HT1080 (cell line): Measurements from ENCODE around the gene TRUB1. TPM values are rescaled to one million over a fixed set of nuclear protein-coding genes. Genes with fewer than 3 reads are reported as not detected.

Source experiments
- DNase-seq: peaks from one replicate; pipeline ENCODE4 v3.0.0-alpha.2; 2015; ENCODE audit warnings: low read depth
- total RNA-seq: library from RNA; depleted of rRNA; stranded (reverse); fragments of >200 nt; shearing (Covaris generic); gene quantifications from 2 replicates; pipeline ENCODE4 v1.2.3, GENCODE V29; 2014

The TRUB1 gene
- total RNA-seq, 1 experiment from 2014 or later, result 17.6 TPM

GRCh38 chr10:114974625-114975024 is 36.6 kb downstream of the TRUB1 start:
- DNase-seq, result no peak

- no peak for DNase-seq
These were observed 37.1 kb downstream of the TRUB1 start for GRCh38 chr10:114975091-114975490.

GRCh38 chr10:114982989-114983388 is 45.0 kb downstream of the TRUB1 start:
- no peak for DNase-seq

GRCh38 chr10:114987995-114988394 is 50.0 kb downstream of the TRUB1 start:
- no peak for DNase-seq

- DNase-seq, result no peak
These were observed 52.6 kb downstream of the TRUB1 start for GRCh38 chr10:114990586-114990985.

GRCh38 chr10:114990991-114991390 is 53.0 kb downstream of the TRUB1 start:
- no peak for DNase-seq

- no peak for DNase-seq
These were observed 54.3 kb downstream of the TRUB1 start for GRCh38 chr10:114992189-114992775.

- DNase-seq, result peak; percentile 13
These were observed 57.7 kb downstream of the TRUB1 start for GRCh38 chr10:114995468-114996247.

GRCh38 chr10:114996542-114996941 is 58.5 kb downstream of the TRUB1 start:
- no peak for DNase-seq

- DNase-seq, result no peak
These were observed 61.0 kb downstream of the TRUB1 start for GRCh38 chr10:114998993-114999392.

- DNase-seq, result peak; percentile 14
These were observed 63.7 kb downstream of the TRUB1 start for GRCh38 chr10:115001506-115002381.

- no peak for DNase-seq
These were observed 65.4 kb downstream of the TRUB1 start for GRCh38 chr10:115003396-115003795.

- DNase-seq, result no peak
These were observed 66.4 kb downstream of the TRUB1 start for GRCh38 chr10:115004236-115004862.

- no peak for DNase-seq
These were observed 67.8 kb downstream of the TRUB1 start for GRCh38 chr10:115005771-115006170.

- DNase-seq, result no peak
These were observed 80.4 kb downstream of the TRUB1 start for GRCh38 chr10:115018185-115018931.

GRCh38 chr10:115020449-115020848 is 82.5 kb downstream of the TRUB1 start:
- DNase-seq, result no peak

GRCh38 chr10:115022733-115023132 is 84.7 kb downstream of the TRUB1 start:
- no peak for DNase-seq

- DNase-seq, result no peak
These were observed 85.7 kb downstream of the TRUB1 start for GRCh38 chr10:115023715-115024114.

- DNase-seq, result no peak
These were observed 86.4 kb downstream of the TRUB1 start for GRCh38 chr10:115024371-115024770.

- DNase-seq, result no peak
These were observed 88.2 kb downstream of the TRUB1 start for GRCh38 chr10:115026056-115026745.
